Fibroblast of the aortic adventitia (primary cell): ENCODE data around the gene DUOXA1. TPM values are rescaled to one million over a fixed set of nuclear protein-coding genes. Genes with fewer than 3 reads are reported as not detected.

Experiments used
- DNase-seq: peaks from one replicate; pipeline ENCODE4 v3.0.0-alpha.2; 2010; ENCODE audit warnings: low read depth
- H3K4me3 ChIP-seq: 2 replicates; pipeline ENCODE4 v1.5.1; 2011; ENCODE audit warnings: low read depth, mild to moderate bottlenecking, control low read depth, low read length, moderate library complexity
- total RNA-seq: library from RNA; depleted of rRNA; stranded (reverse); fragments of >200 nt; gene quantifications from 2 replicates; pipeline ENCODE4 v1.2.3, GENCODE V29; 2012; ENCODE audit warnings: low replicate concordance
- TF ChIP-seq, protein P1 (sequence below): IDR thresholded peaks from 2 replicates; pipeline ENCODE4 v1.5.1; 2011; ENCODE audit warnings: mild to moderate bottlenecking, low read length, control low read depth, inconsistent platforms; ENCODE audit not compliant: insufficient read depth

DUOXA1 gene
- total RNA-seq, 1 donor: 0.36 TPM

DNA sequence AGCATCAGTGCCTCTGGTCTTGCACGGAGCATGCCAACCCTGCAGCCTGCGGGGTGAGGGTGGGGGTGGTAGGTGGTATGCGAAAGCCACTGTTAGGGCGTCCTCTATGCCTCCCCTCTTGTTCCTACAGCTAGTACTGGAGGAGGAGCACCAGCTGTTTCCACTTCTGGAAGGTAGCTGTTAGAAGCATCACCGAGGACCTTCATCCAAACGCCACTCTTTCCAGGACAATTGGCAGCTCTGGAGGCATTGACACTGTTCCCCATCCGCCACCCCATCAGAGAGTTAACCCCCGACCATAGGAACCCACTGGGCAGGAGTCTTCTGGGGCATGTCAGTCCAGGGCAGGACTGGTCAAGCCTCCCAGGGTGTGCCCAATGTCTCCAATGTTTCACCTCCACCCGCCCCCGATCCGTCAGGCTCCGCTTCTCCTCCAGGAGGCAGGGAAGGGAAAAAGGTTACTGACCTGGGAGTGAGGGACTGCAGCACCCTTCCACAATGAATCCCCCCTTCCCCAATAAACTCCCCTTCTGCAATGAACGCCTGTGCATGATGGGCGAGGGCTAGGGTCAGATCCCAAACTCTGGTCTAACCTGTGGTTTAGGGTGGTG lies 16.2 kb downstream of the DUOXA1 start:
- no peak overlapping the region for H3K4me3 ChIP-seq
- TF ChIP-seq, protein P1, sequence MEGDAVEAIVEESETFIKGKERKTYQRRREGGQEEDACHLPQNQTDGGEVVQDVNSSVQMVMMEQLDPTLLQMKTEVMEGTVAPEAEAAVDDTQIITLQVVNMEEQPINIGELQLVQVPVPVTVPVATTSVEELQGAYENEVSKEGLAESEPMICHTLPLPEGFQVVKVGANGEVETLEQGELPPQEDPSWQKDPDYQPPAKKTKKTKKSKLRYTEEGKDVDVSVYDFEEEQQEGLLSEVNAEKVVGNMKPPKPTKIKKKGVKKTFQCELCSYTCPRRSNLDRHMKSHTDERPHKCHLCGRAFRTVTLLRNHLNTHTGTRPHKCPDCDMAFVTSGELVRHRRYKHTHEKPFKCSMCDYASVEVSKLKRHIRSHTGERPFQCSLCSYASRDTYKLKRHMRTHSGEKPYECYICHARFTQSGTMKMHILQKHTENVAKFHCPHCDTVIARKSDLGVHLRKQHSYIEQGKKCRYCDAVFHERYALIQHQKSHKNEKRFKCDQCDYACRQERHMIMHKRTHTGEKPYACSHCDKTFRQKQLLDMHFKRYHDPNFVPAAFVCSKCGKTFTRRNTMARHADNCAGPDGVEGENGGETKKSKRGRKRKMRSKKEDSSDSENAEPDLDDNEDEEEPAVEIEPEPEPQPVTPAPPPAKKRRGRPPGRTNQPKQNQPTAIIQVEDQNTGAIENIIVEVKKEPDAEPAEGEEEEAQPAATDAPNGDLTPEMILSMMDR: no peak
- DNase-seq: no peak

DNA sequence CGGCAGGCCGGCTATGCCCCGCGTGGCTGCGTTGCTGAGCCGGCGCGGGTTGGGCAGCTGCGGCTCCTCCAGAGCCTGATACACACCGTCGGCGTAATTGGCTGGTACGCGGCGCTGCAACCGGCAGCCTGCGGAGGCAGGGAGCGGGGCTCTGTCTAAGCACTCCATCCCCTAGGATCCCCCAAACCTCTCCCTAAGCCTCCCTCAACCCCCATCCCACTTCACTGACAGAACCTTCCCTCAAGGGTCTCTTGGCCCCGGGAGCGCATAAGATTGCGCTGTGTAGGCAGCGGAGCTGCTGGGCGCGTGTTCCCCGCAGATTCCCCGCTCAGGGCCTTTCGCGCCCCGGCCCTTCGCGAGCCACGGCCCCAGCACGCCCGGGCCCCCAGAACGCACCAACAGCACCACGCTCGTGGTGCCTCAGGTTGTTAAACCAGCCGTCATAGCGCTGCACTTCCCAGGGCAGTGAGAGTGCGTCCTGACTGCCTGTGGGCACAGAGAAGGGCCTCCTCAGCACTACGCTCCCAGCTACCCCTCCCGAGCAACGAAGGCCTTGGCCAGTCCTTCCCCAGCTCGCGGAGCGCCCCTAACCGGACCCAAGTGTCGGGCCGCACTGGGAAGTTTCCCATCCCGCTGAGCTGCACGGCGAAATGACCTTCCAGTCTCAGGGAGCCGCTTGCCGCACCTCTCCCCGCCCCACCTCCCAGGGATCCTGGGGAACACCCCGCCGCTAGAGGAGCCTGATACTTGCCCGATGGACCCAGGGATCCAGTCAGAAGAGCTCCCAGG lies 16.9 kb downstream of the DUOXA1 start:
- H3K4me3 ChIP-seq: no peak overlapping the region
- TF ChIP-seq, protein P1: no peak
- no peak for DNase-seq

DNA sequence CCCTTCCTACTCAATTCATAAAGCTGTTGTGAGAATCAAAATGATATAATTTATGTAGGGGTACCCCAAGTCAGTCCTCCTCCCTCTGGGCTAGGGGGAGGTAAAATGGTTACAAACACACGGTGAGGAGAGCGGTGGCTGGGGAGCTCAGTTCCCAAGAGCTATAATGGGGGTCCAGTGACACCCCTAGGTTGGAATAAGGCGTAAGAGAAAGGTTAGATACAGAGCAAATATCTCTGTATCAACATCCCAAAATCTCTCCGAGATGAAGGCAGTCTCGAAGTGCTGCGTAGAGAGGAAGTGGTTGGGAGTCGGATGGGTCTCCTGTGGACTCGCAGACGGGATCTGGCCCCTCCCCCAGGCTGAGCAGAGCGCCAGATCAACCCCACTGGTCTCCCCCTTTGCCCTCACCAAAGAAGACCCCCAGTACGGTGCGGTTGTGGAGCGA lies 17.5 kb downstream of the DUOXA1 start:
- TF ChIP-seq, protein P1: no peak
- no peak overlapping the region for H3K4me3 ChIP-seq
- no peak for DNase-seq

DNA sequence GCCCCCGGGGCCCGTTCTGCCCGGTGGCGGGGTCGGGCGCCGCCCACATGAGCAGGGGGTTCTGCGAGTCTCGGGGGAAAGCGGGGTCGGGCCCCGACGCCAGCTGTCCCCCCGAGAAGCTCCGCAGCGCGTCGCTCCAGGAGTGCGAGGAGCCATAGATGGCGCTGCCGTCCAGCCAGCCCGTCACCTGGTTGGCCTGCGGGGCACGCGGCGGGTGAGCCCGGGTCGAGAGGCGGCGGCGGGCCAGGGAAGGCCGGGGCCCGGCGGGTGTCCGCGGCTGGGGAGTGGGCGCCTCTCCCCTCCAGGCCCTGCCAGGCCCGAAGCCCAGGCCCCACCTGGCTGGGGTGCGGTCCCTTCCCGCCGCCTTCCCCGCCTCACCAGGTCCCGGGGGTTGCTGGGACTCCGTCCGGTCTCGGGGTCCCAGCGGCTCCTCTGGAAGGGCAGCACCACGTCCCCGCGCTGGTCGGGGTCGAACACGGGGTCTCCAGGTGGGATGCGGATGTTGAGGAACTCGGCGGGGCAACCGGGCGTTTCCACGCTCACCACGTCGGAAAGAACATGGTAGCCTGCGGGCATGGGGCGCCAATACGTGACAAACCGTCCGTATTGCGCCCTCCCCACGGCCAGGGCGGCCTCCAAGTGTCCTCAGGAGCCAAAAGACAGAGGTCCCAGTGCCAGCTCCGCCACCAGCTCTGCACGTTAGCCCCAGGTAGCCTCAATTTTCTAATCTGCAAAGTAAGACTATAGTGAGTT lies 18.1 kb downstream of the DUOXA1 start:
- no peak for DNase-seq
- H3K4me3 ChIP-seq: no peak overlapping the region
- TF ChIP-seq, protein P1: no peak

DNA sequence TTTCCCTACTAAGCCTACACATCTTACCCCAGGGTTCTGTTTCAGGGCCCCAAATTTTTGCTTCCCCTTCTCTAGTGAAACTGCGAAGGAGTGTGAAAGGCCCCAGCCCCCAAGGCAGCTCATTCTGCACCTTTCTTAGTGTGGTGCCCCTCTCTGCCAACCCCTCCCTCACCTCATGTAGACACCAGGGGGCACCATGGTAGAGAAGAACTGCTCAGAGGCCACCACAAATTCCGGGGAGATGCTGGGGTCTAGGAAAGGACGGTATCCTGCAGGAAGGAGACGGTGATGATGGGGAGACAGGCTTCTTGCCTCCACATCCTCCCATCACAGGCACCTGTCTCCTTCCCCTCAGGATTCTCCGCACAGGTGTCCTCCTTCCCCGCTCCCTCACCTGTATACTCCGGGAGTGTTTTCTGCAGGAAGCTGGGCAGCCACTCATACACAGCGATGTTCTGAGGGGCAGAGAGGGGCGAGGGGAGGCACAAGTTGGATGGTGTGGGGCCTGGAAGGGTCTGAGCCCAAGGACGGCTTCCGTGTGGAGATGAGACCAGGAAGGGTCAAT lies 19.3 kb downstream of the DUOXA1 start:
- DNase-seq: no peak
- no peak overlapping the region for H3K4me3 ChIP-seq
- TF ChIP-seq, protein P1: peak; percentile 5

DNA sequence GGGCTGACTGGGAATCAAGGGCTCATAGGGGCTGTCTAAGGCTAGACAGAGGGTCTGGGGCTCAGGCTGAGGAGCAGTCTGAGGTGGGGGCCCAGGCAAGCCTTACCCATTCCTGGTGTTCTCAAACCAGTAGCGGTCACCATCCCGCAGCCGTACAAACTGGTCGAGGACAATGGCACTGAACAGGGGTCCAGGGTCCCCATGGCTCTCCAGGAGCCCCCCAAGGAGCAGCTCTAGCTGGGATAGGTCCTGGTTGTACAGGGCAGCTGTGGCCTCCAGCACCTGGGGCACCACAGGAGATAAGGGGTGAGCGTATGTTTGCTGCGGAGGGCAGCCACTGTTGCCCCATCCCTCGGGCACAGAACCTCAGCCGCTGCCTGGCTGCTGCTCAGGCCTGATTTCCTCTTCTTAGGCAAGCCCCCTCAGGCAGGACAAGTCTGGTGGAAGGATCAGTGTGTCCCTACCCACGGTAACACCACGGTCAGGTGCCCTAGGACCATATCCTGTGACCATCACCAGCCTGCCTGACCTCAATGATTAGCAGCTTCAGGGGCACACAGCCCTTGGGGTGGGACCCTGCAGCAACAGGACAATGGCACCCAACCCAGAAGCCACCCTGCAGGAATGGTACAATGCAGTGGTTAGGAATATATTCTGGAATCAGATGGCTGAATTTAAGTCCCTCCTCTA lies 21.6 kb downstream of the DUOXA1 start:
- TF ChIP-seq, protein P1: no peak
- no peak for DNase-seq

More for the DNA sequence above, 21.6 kb downstream of the DUOXA1 start:
- H3K4me3 ChIP-seq: no peak overlapping the region
